ENCODE data around the gene RNF208.

RNF208 gene

GRCh38 chr9:137191245-137191644 is 30.8 kb downstream of the RNF208 start:
- no peak for DNase-seq

- DNase-seq: no peak
These were observed 31.7 kb downstream of the RNF208 start for GRCh38 chr9:137190315-137190856.

GRCh38 chr9:137189297-137190295 is 32.4 kb downstream of the RNF208 start:
- no peak for DNase-seq

- DNase-seq: peak; percentile 81 to 94 (median 88)
These were observed 33.3 kb downstream of the RNF208 start, which contains the start of the genes ANAPC2 and SSNA1 for GRCh38 chr9:137188490-137189296. ANAPC2 (minus strand) TSS chr9:137188560; CDS start chr9:137188532, 28 bp downstream. SSNA1 (plus strand) TSS chr9:137188676; CDS start chr9:137188727, 51 bp downstream.

- no peak for DNase-seq
These were observed 34.0 kb downstream of the RNF208 start for GRCh38 chr9:137188086-137188489.

GRCh38 chr9:137187386-137187785 is 34.7 kb downstream of the RNF208 start:
- no peak for DNase-seq

GRCh38 chr9:137186385-137186784 is 35.7 kb downstream of the RNF208 start:
- DNase-seq: no peak

GRCh38 chr9:137185921-137186320 is 36.1 kb downstream of the RNF208 start:
- no peak for DNase-seq

- DNase-seq: no peak
These were observed 37.0 kb downstream of the RNF208 start for GRCh38 chr9:137184881-137185660.

- no peak for DNase-seq
These were observed 38.0 kb downstream of the RNF208 start for GRCh38 chr9:137183980-137184595.

GRCh38 chr9:137182836-137183235 is 39.2 kb downstream of the RNF208 start:
- DNase-seq: no peak

GRCh38 chr9:137181680-137182079 is 40.4 kb downstream of the RNF208 start:
- DNase-seq: no peak

- no peak for DNase-seq
These were observed 41.5 kb downstream of the RNF208 start for GRCh38 chr9:137180491-137180890.

GRCh38 chr9:137179761-137180160 is 42.3 kb downstream of the RNF208 start:
- no peak for DNase-seq

- DNase-seq: no peak
These were observed 43.0 kb downstream of the RNF208 start for GRCh38 chr9:137178939-137179630.

GRCh38 chr9:137178201-137178938 is 43.7 kb downstream of the RNF208 start:
- no peak for DNase-seq

GRCh38 chr9:137176302-137177182 is 45.5 kb downstream of the RNF208 start:
- DNase-seq: no peak

GRCh38 chr9:137175345-137175961 is 46.6 kb downstream of the RNF208 start:
- DNase-seq: no peak
